Stomach (tissue), 9 donors: ENCODE measurements around the gene UBXN1. TPM values are rescaled to one million over a fixed set of nuclear protein-coding genes. Genes with fewer than 3 reads are reported as not detected.

Experiments
- DNase-seq, 2 donors: peaks; one replicate each; pipeline versions ENCODE4 v3.0.0 to v3.0.0-alpha.2; 2013 to 2019
- H3K27ac ChIP-seq, 5 donors: fragments of 200-600 bp in 4 of 5; sonication (generic) in 4 of 5; one replicate each; pipeline ENCODE4 v1.5.1; 2013 to 2019; ENCODE audit warnings: mild to moderate bottlenecking in 1 of 5, moderate library complexity in 1 of 5
- H3K27me3 ChIP-seq, 3 donors: fragments of 200-600 bp; sonication (generic); one replicate each; pipeline ENCODE4 v1.5.1; 2017 to 2019; ENCODE audit warnings: mixed run types in 1 of 3
- H3K36me3 ChIP-seq, 4 donors: fragments of 200-600 bp; sonication (generic); 1 replicate in 3 of 4; 2 replicates in 1 of 4; pipeline ENCODE4 v1.5.1; 2016 to 2019
- H3K4me1 ChIP-seq, 4 donors: fragments of 200-600 bp; sonication (generic); one replicate each; pipeline ENCODE4 v1.5.1; 2016 to 2019
- H3K4me3 ChIP-seq, 4 donors: fragments of 200-600 bp; sonication (generic) in 3 of 4; one replicate each; pipeline ENCODE4 v1.5.1; 2016 to 2019; ENCODE audit warnings: mild to moderate bottlenecking in 1 of 4
- H3K9me3 ChIP-seq, 4 donors: fragments of 200-600 bp; sonication (generic); one replicate each; pipeline ENCODE4 v1.5.1; 2016 to 2019
- CTCF ChIP-seq, 7 experiments: fragments of 450-650 bp in 4 of 7; fragments of 200-600 bp in 3 of 7; sonication (generic) in 3 of 7; IDR thresholded peaks; one replicate each; pipeline ENCODE4 v1.5.1; 2016 to 2019; ENCODE audit warnings: antibody characterized with exemption in 7 of 7, control low read depth in 2 of 7, mild to moderate bottlenecking in 1 of 7
- EP300 ChIP-seq: sonication (generic); formaldehyde crosslinking; IDR thresholded peaks from one replicate; pipeline ENCODE4 v1.6.1; 2017; ENCODE audit warnings: antibody characterized with exemption
- POLR2A ChIP-seq, 4 donors: fragments of 450-650 bp; IDR thresholded peaks; one replicate each; pipeline ENCODE4 v1.6.1; 2016; ENCODE audit warnings: antibody characterized with exemption in 4 of 4, control low read depth in 2 of 4, mild to moderate bottlenecking in 1 of 4, moderate library complexity in 1 of 4
- POLR2AphosphoS5 ChIP-seq, 3 donors: sonication (generic); formaldehyde crosslinking; IDR thresholded peaks; one replicate each; pipeline ENCODE4 v1.6.1; 2016; ENCODE audit warnings: antibody characterized with exemption in 3 of 3
- WGBS, 5 donors: extraction: QIAGEN DNeasy Blood & Tissue Kit in 3 of 5; methylation state at CpG; one replicate each; pipeline versions ENCODE4 v1.1.5 to v1.1.7; 2013 to 2018; 5-methylcytosine and 5-hydroxymethylcytosine counted together
- intact Hi-C: fragments of 100-400 bp; cut with DNase I; formaldehyde crosslinking; loops from one replicate; pipeline ENCODE4 v1.15.1; 2023; ENCODE audit warnings: low total_unique reads
- polyA plus RNA-seq, 3 donors: library from polyadenylated mRNA; stranded (reverse); fragments of 200-250 nt; gene quantifications; one replicate each; pipeline ENCODE4 v1.2.3, GENCODE V29; 2013
- small RNA-seq, 4 donors: library from RNA; depleted of rRNA; stranded (forward); fragments of <200 nt; gene quantifications; one replicate each; pipeline ENCODE3, GENCODE V24; 2016
- total RNA-seq, 5 donors: library from RNA; depleted of rRNA; stranded (reverse); fragments of >200 nt; gene quantifications; one replicate each; pipeline versions ENCODE4 v1.1.0 to v1.2.3, GENCODE V29; 2014 to 2016
- donor health status: healthy with polysubstance abuse.
- donor health status: Bipolar disorder and iron deficiency.
- donor health status: healthy.

The UBXN1 gene
- total and polyA plus RNA-seq, 8 donors = 78.6 to 236 (median 163) TPM

- H3K4me3 ChIP-seq = no peak overlapping the region
- no peaks in the 10 kb centered on the region for H3K27me3 ChIP-seq
- H3K36me3 ChIP-seq = peaks cover 74 to 100% (median 100%) of the 10 kb centered on the region in 4 donors
- H3K27ac ChIP-seq = peak overlapping the region in 1 of 5 donors; percentile 7
- no peaks in the 10 kb centered on the region for H3K9me3 ChIP-seq
- WGBS, 5 donors = 46 to 69% (median 53%) methylated on average over 6 of the region's 6 CpGs
- peaks cover 6 to 12% (median 10%) of the 10 kb centered on the region in 4 donors for H3K4me1 ChIP-seq
- no peak for DNase-seq
- intact Hi-C loops = no loop called here
- TF ChIP-seq EP300 (no peak), POLR2AphosphoS5 (IDR thresholded peaks at IDR 0.05) (no peak), POLR2A (IDR thresholded peaks at IDR 0.05) (no peak), CTCF (IDR thresholded peaks at IDR 0.05) (no peak)
These were observed 46.4 kb downstream of the UBXN1 start for GRCh38 chr11:62632492-62632891.

GRCh38 chr11:62627713-62628112 is 51.2 kb downstream of the UBXN1 start:
- peaks cover 76 to 84% (median 81%) of the 10 kb centered on the region in 4 donors for H3K36me3 ChIP-seq
- H3K27ac ChIP-seq = no peak overlapping the region
- 77 to 94% (median 83%) methylated on average over 3 of the region's 3 CpGs for WGBS, 5 donors
- intact Hi-C loops = no loop called here
- peaks cover under 1 to 7% (median 3%) of the 10 kb centered on the region in 4 donors for H3K4me1 ChIP-seq
- no peak for DNase-seq
- TF ChIP-seq POLR2A (IDR thresholded peaks at IDR 0.05) (no peak), POLR2AphosphoS5 (IDR thresholded peaks at IDR 0.05) (no peak), EP300 (no peak), CTCF (IDR thresholded peaks at IDR 0.05) (no peak)
- H3K4me3 ChIP-seq = no peak overlapping the region
- H3K27me3 ChIP-seq = no peaks in the 10 kb centered on the region
- no peaks in the 10 kb centered on the region for H3K9me3 ChIP-seq

Small RNA genes lying within 50 kb of the gene (small RNA-seq; reads per million reads assigned to genes)
- 0 reads per million in 4 donors for gene SNORA57

Other genes starting within 250 kb of the UBXN1 start
- 100 to 1,000 TPM; 550 to 693 (median 622) TPM for gene AHNAK, start 132.3 kb downstream of the UBXN1 start, total RNA-seq
- 10 to 100 TPM; 37.4 to 76.8 (median 60.3) TPM for gene AHNAK, start 132.3 kb downstream of the UBXN1 start, polyA plus RNA-seq
- gene EEF1G, start 105.2 kb downstream of the UBXN1 start, total RNA-seq = 1,000 to 10,000 TPM in 1 of 5 donors, 100 to 1,000 TPM in 4; 671 to 1,412 (median 779) TPM
- 1,000 to 10,000 TPM; 1,415 to 1,760 (median 1,525) TPM for gene EEF1G, start 105.2 kb downstream of the UBXN1 start, polyA plus RNA-seq
- gene TUT1, start 87.5 kb downstream of the UBXN1 start, total RNA-seq = 10 to 100 TPM in 3 of 5 donors, 1 to 10 TPM in 2; 6.1 to 36.2 (median 12.3) TPM
- 10 to 100 TPM; 13.3 to 18.9 (median 16.3) TPM for gene TUT1, start 87.5 kb downstream of the UBXN1 start, polyA plus RNA-seq
- gene MTA2, start 77.2 kb downstream of the UBXN1 start, total RNA-seq = 100 to 1,000 TPM in 1 of 5 donors, 10 to 100 TPM in 4; 53.9 to 110 (median 85.3) TPM
- 10 to 100 TPM; 32.8 to 44.6 (median 34.7) TPM for gene MTA2, start 77.2 kb downstream of the UBXN1 start, polyA plus RNA-seq
- 100 to 1,000 TPM in 1 of 5 donors, 10 to 100 TPM in 4; 24.4 to 112 (median 51.8) TPM for gene EML3, start 66.3 kb downstream of the UBXN1 start, total RNA-seq
- 10 to 100 TPM; 68.1 to 71.3 (median 69.2) TPM for gene EML3, start 66.3 kb downstream of the UBXN1 start, polyA plus RNA-seq
- 1 to 10 TPM in 3 of 5 donors, under 1 TPM in 1, not detected in 1; 0.29 to 5.8 (median 2.8) TPM for gene ROM1, start 65.8 kb downstream of the UBXN1 start, total RNA-seq
- 10 to 100 TPM in 1 of 3 donors, 1 to 10 TPM in 2; 4.6 to 13.0 (median 5.1) TPM for gene ROM1, start 65.8 kb downstream of the UBXN1 start, polyA plus RNA-seq
- gene B3GAT3, start 57.1 kb downstream of the UBXN1 start, total RNA-seq = 10 to 100 TPM in 4 of 5 donors, 1 to 10 TPM in 1; 5.2 to 50.8 (median 13.8) TPM
- 10 to 100 TPM; 18.5 to 38.8 (median 27.6) TPM for gene B3GAT3, start 57.1 kb downstream of the UBXN1 start, polyA plus RNA-seq
- 100 to 1,000 TPM in 2 of 5 donors, 10 to 100 TPM in 3; 66.0 to 155 (median 95.5) TPM for gene GANAB, start 32.5 kb downstream of the UBXN1 start, total RNA-seq
- 10 to 100 TPM; 21.4 to 70.7 (median 66.2) TPM for gene GANAB, start 32.5 kb downstream of the UBXN1 start, polyA plus RNA-seq
- 10 to 100 TPM in 4 of 5 donors, 1 to 10 TPM in 1; 5.8 to 16.7 (median 15.1) TPM for gene INTS5, start 25.8 kb downstream of the UBXN1 start, total RNA-seq
- gene INTS5, start 25.8 kb downstream of the UBXN1 start, polyA plus RNA-seq = 1 to 10 TPM; 5.9 to 7.2 (median 7.2) TPM
- 10 to 100 TPM in 4 of 5 donors, 1 to 10 TPM in 1; 5.8 to 58.2 (median 27.2) TPM for gene C11orf98, start 13.9 kb downstream of the UBXN1 start, total RNA-seq
- gene C11orf98, start 13.9 kb downstream of the UBXN1 start, polyA plus RNA-seq = 100 to 1,000 TPM; 112 to 179 (median 139) TPM
- 1 to 10 TPM in 4 of 5 donors, not detected in 1; 3.5 to 7.6 (median 4.9) TPM for gene CSKMT, start 13.8 kb downstream of the UBXN1 start, total RNA-seq
- 10 to 100 TPM in 2 of 3 donors, 1 to 10 TPM in 1; 8.7 to 25.5 (median 19.9) TPM for gene CSKMT, start 13.8 kb downstream of the UBXN1 start, polyA plus RNA-seq
- gene UQCC3, start 7.4 kb downstream of the UBXN1 start, total RNA-seq = 10 to 100 TPM in 2 of 5 donors, 1 to 10 TPM in 3; 4.2 to 49.8 (median 8.1) TPM
- gene UQCC3, start 7.4 kb downstream of the UBXN1 start, polyA plus RNA-seq = 10 to 100 TPM; 16.2 to 30.3 (median 20.9) TPM
- 10 to 100 TPM in 3 of 5 donors, 1 to 10 TPM in 1, under 1 TPM in 1; 0.45 to 56.6 (median 10.3) TPM for gene LBHD1, start 6.8 kb downstream of the UBXN1 start, total RNA-seq
- 1 to 10 TPM; 4.9 to 6.8 (median 5.5) TPM for gene LBHD1, start 6.8 kb downstream of the UBXN1 start, polyA plus RNA-seq
- gene LRRN4CL, start 10.5 kb upstream of the UBXN1 start, total RNA-seq = 10 to 100 TPM in 2 of 5 donors, 1 to 10 TPM in 3; 4.0 to 20.0 (median 8.2) TPM
- 1 to 10 TPM; 1.6 to 4.6 (median 1.8) TPM for gene LRRN4CL, start 10.5 kb upstream of the UBXN1 start, polyA plus RNA-seq
- 100 to 1,000 TPM in 3 of 5 donors, 10 to 100 TPM in 2; 29.9 to 144 (median 110) TPM for gene BSCL2, start 28.4 kb upstream of the UBXN1 start, total RNA-seq
- gene BSCL2, start 28.4 kb upstream of the UBXN1 start, polyA plus RNA-seq = 10 to 100 TPM; 63.4 to 95.9 (median 92.6) TPM
- gene GNG3, start 28.6 kb upstream of the UBXN1 start, total RNA-seq = not detected
- under 1 TPM in 1 of 3 donors, not detected in 2; 0.75 TPM for gene GNG3, start 28.6 kb upstream of the UBXN1 start, polyA plus RNA-seq
- 10 to 100 TPM; 10.3 to 73.5 (median 36.0) TPM for gene HNRNPUL2, start 48.4 kb upstream of the UBXN1 start, total RNA-seq
- gene HNRNPUL2, start 48.4 kb upstream of the UBXN1 start, polyA plus RNA-seq = 10 to 100 TPM; 25.1 to 28.6 (median 27.3) TPM
- gene TTC9C, start 49.4 kb upstream of the UBXN1 start, total RNA-seq = 10 to 100 TPM in 1 of 5 donors, 1 to 10 TPM in 3, under 1 TPM in 1; 0.89 to 26.6 (median 8.2) TPM
- gene TTC9C, start 49.4 kb upstream of the UBXN1 start, polyA plus RNA-seq = 10 to 100 TPM; 16.6 to 33.6 (median 26.0) TPM
- gene ZBTB3, start 75.1 kb upstream of the UBXN1 start, total RNA-seq = 10 to 100 TPM in 2 of 5 donors, 1 to 10 TPM in 2, not detected in 1; 4.2 to 16.5 (median 9.5) TPM
- gene ZBTB3, start 75.1 kb upstream of the UBXN1 start, polyA plus RNA-seq = 1 to 10 TPM; 3.3 to 6.9 (median 3.4) TPM
- gene POLR2G, start 82.5 kb upstream of the UBXN1 start, total RNA-seq = 10 to 100 TPM in 4 of 5 donors, 1 to 10 TPM in 1; 3.8 to 95.5 (median 23.9) TPM
- 100 to 1,000 TPM in 1 of 3 donors, 10 to 100 TPM in 2; 85.8 to 119 (median 88.7) TPM for gene POLR2G, start 82.5 kb upstream of the UBXN1 start, polyA plus RNA-seq
- gene TAF6L, start 92.3 kb upstream of the UBXN1 start, total RNA-seq = 10 to 100 TPM in 4 of 5 donors, 1 to 10 TPM in 1; 4.6 to 35.0 (median 11.0) TPM
- 10 to 100 TPM in 2 of 3 donors, 1 to 10 TPM in 1; 7.5 to 19.7 (median 19.3) TPM for gene TAF6L, start 92.3 kb upstream of the UBXN1 start, polyA plus RNA-seq
- 100 to 1,000 TPM in 1 of 5 donors, 10 to 100 TPM in 3, not detected in 1; 26.1 to 135 (median 85.5) TPM for gene TMEM179B, start 108.3 kb upstream of the UBXN1 start, total RNA-seq
- 10 to 100 TPM; 28.3 to 68.6 (median 32.1) TPM for gene TMEM179B, start 108.3 kb upstream of the UBXN1 start, polyA plus RNA-seq
- gene TMEM223, start 112.9 kb upstream of the UBXN1 start, total RNA-seq = 10 to 100 TPM in 2 of 5 donors, 1 to 10 TPM in 1, under 1 TPM in 1, not detected in 1; 0.89 to 14.9 (median 10.7) TPM
- gene TMEM223, start 112.9 kb upstream of the UBXN1 start, polyA plus RNA-seq = 10 to 100 TPM; 10.2 to 28.2 (median 17.7) TPM
- 10 to 100 TPM; 30.7 to 83.5 (median 56.5) TPM for gene NXF1, start 126.4 kb upstream of the UBXN1 start, total RNA-seq
- 100 to 1,000 TPM in 1 of 3 donors, 10 to 100 TPM in 2; 23.5 to 138 (median 49.6) TPM for gene NXF1, start 126.4 kb upstream of the UBXN1 start, polyA plus RNA-seq
- gene STX5, start 153.0 kb upstream of the UBXN1 start, total RNA-seq = 10 to 100 TPM in 4 of 5 donors, 1 to 10 TPM in 1; 8.2 to 48.1 (median 24.2) TPM
- 10 to 100 TPM; 21.7 to 44.6 (median 29.3) TPM for gene STX5, start 153.0 kb upstream of the UBXN1 start, polyA plus RNA-seq
- gene TEX54, start 153.8 kb upstream of the UBXN1 start, total RNA-seq = not detected
- gene TEX54, start 153.8 kb upstream of the UBXN1 start, polyA plus RNA-seq = not detected
- gene WDR74, start 160.5 kb upstream of the UBXN1 start, total RNA-seq = 10 to 100 TPM; 27.7 to 57.6 (median 41.2) TPM
- 10 to 100 TPM; 47.2 to 67.9 (median 48.8) TPM for gene WDR74, start 160.5 kb upstream of the UBXN1 start, polyA plus RNA-seq
- gene SLC3A2, start 201.8 kb upstream of the UBXN1 start, total RNA-seq = 100 to 1,000 TPM in 4 of 5 donors, 10 to 100 TPM in 1; 70.7 to 255 (median 141) TPM
- gene SLC3A2, start 201.8 kb upstream of the UBXN1 start, polyA plus RNA-seq = 100 to 1,000 TPM in 1 of 3 donors, 10 to 100 TPM in 2; 36.0 to 176 (median 51.6) TPM
- 10 to 100 TPM in 1 of 5 donors, 1 to 10 TPM in 2, under 1 TPM in 1, not detected in 1; 0.73 to 19.4 (median 6.6) TPM for gene CHRM1, start 242.3 kb upstream of the UBXN1 start, total RNA-seq
- gene CHRM1, start 242.3 kb upstream of the UBXN1 start, polyA plus RNA-seq = under 1 TPM in 2 of 3 donors, not detected in 1; 0.12 to 0.48 TPM